ENCODE data around the gene URGCP. TPM values are rescaled to one million over a fixed set of nuclear protein-coding genes. Genes with fewer than 3 reads are reported as not detected.
A peak's percentile ranks its signal among the peaks of the same experiment; 100 is the strongest.

Gene URGCP
- total RNA-seq, 1 donor from 2014 or later, result 28.2 TPM

DNA sequence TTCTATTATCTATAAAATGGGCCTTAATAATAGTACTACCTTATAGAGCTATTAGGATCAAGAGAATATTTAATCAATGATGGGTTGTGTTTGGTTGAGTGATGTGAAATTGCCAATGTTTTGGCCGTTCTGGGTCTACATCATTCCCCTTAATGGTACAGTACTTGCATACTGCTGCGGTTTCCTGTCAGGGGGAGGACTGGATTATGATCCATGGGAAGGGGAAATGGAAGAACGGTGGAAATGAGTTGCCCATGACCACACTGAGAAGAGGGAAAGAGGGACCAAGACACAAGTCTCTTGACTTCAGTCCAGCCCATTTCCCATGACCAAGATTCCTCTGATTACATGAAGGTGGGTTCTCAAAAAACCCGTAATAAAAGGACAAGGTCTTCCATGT lies 36.1 kb downstream of the URGCP start:
- Mint-ChIP-seq H3K4me3 (peak overlapping the region; percentile 29), H3K9me3 (no peaks in the 10 kb centered on the region), H3K4me1 (ENCODE audit: unreplicated experiment) (peaks cover 28% of the 10 kb centered on the region), H3K27me3 (no peaks in the 10 kb centered on the region), H3K27ac (peak overlapping the region; percentile 96), H3K36me3 (peaks cover 8% of the 10 kb centered on the region)
- no peak for DNase-seq (ENCODE audit: extremely low spot score, unreplicated experiment)
- TF ChIP-seq, protein P1, sequence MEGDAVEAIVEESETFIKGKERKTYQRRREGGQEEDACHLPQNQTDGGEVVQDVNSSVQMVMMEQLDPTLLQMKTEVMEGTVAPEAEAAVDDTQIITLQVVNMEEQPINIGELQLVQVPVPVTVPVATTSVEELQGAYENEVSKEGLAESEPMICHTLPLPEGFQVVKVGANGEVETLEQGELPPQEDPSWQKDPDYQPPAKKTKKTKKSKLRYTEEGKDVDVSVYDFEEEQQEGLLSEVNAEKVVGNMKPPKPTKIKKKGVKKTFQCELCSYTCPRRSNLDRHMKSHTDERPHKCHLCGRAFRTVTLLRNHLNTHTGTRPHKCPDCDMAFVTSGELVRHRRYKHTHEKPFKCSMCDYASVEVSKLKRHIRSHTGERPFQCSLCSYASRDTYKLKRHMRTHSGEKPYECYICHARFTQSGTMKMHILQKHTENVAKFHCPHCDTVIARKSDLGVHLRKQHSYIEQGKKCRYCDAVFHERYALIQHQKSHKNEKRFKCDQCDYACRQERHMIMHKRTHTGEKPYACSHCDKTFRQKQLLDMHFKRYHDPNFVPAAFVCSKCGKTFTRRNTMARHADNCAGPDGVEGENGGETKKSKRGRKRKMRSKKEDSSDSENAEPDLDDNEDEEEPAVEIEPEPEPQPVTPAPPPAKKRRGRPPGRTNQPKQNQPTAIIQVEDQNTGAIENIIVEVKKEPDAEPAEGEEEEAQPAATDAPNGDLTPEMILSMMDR (conservative IDR thresholded peaks at IDR 0.05), result no peak

DNA sequence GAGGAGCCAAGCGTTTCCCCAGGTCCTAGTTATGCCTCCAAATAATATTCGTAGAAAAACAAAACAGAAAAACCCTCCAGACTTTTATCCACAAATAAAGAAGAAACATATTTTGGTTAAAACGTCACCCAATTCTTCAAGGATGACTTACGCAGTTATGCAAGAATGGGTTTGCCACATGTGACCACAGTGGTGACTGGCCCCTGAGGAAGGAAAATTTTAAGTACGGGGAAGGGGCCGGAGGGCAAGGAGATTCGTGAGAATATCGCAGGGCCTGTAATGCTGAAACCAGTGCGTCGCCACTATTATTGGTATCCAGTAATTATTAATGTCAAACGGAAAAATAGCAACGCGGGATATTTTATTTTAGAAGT lies 36.5 kb downstream of the URGCP start:
- no peaks in the 10 kb centered on the region for H3K27me3 Mint-ChIP-seq
- TF ChIP-seq, protein P1 (conservative IDR thresholded peaks at IDR 0.05), result no peak
- H3K36me3 Mint-ChIP-seq, result peaks cover 9% of the 10 kb centered on the region
- H3K4me3 Mint-ChIP-seq, result peak overlapping the region; percentile 84
- H3K9me3 Mint-ChIP-seq, result no peaks in the 10 kb centered on the region
- H3K27ac Mint-ChIP-seq, result peak overlapping the region; percentile 96
- peaks cover 28% of the 10 kb centered on the region for H3K4me1 Mint-ChIP-seq (ENCODE audit: unreplicated experiment)
- no peak for DNase-seq (ENCODE audit: extremely low spot score, unreplicated experiment)

DNA sequence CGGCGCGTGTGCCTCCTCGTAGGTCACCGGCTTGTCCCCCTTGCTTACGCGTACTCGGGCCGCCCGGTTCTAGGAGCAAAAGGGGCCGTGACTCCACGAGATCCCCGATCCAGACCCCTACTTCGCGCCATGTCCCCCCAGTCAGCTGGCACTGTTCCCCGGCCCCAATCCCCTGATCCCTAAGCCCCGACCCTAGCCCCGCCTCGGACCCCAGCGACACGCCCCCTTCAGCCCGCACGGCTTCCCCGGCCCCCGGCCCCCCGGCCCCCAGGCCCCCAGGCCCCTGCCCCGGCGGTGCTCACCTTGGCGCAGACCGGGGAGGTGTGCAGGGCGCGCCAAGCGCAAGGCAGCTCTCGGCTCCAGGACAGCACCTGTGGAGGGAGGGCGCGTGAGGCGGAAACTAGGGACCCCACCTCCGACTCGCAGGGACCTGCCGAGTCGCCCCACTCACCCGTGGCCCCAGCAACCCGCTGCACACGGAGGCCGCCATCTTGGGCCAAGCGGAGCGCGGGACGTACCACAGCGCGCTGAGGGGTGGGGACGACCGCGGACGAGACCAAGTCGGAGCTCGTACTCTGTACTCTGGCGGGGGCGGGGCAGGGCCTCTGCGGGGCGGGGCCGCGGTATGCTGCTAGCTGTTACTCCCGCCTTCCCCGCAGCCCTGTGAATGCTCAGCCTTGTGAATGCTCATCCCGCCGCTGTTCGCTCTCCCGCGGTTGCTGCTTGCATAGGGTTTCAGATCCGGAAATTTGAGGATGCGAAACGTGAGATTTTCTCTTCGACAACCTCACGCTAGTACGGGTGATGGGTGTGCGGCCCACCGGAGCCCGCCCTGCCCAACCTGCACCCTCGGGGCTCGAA lies 37.2 kb downstream of the URGCP start, which contains the start of gene MRPS24:
Gene MRPS24, minus strand, starts transcription at position 512 of the 861 bp plus-strand sequence. Its CDS starts 22 bp downstream, at position 490.
- H3K9me3 Mint-ChIP-seq, result no peaks in the 10 kb centered on the region
- TF ChIP-seq, protein P1 (conservative IDR thresholded peaks at IDR 0.05), result no peak
- H3K27ac Mint-ChIP-seq, result peak within 1 kb of the TSS; percentile 96
- H3K4me1 Mint-ChIP-seq (ENCODE audit: unreplicated experiment), result peaks cover 28% of the 10 kb centered on the region
- no peaks in the 10 kb centered on the region for H3K27me3 Mint-ChIP-seq
- peaks cover 9% of the 10 kb centered on the region for H3K36me3 Mint-ChIP-seq
- peak; percentile 95 for DNase-seq (ENCODE audit: extremely low spot score, unreplicated experiment)
- peak within 1 kb of the TSS; percentile 84 for H3K4me3 Mint-ChIP-seq

DNA sequence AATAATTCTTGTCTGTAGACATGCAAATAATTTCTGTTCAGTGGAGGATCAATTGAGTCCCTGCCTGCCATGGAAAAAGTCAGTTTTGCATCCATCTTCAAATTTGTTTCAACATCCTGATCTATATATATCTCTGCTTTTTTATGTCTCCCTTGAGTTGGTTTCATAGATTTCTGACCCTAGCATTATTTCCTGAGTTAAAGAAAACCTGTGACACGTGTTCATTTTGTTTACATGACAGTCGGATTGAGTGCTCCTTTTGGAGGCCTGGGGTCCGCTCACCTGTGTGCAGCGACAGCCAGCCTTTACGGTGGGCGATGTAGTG lies 37.8 kb downstream of the URGCP start:
- Mint-ChIP-seq H3K36me3 (peaks cover 9% of the 10 kb centered on the region), H3K4me3 (peak overlapping the region; percentile 84), H3K9me3 (no peaks in the 10 kb centered on the region), H3K27me3 (no peaks in the 10 kb centered on the region), H3K27ac (peak overlapping the region; percentile 44), H3K4me1 (ENCODE audit: unreplicated experiment) (peaks cover 26% of the 10 kb centered on the region)
- TF ChIP-seq, protein P1 (conservative IDR thresholded peaks at IDR 0.05), result no peak
- no peak for DNase-seq (ENCODE audit: extremely low spot score, unreplicated experiment)

DNA sequence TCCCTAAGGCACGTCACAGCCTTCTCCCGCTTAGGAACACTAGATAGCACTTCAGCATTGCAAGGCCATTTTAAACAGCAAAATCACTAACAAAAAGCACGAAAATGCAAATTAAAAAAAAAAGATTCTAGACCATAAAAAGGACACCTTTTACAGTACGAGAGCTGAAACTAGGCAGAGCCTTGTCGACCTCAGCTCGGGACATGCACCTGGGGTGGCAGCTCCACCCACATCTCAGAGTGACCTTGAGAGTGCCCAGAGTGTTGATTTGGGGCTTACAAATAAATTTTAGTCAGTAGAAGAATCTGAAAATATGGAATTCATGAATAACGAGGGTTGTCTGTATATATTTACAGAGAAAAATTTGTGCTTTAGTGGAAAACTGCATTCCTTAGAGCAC lies 38.2 kb downstream of the URGCP start:
- H3K36me3 Mint-ChIP-seq, result peaks cover 9% of the 10 kb centered on the region
- no peak overlapping the region for H3K27ac Mint-ChIP-seq
- no peak for DNase-seq (ENCODE audit: extremely low spot score, unreplicated experiment)
- TF ChIP-seq, protein P1 (conservative IDR thresholded peaks at IDR 0.05), result no peak
- peak overlapping the region; percentile 84 for H3K4me3 Mint-ChIP-seq
- H3K9me3 Mint-ChIP-seq, result no peaks in the 10 kb centered on the region
- peaks cover 22% of the 10 kb centered on the region for H3K4me1 Mint-ChIP-seq (ENCODE audit: unreplicated experiment)
- no peaks in the 10 kb centered on the region for H3K27me3 Mint-ChIP-seq

All from type B pancreatic cell (in vitro differentiated cells).